SK-N-SH treated with all-trans-retinoic acid at 6 μM for 48 hours (cell line): Measurements from ENCODE around the gene GRIK1.

Experiments
- ARNTL ChIP-seq: fragments of 450-650 bp; formaldehyde crosslinking; IDR thresholded peaks from 2 replicates; pipeline ENCODE4 v1.5.0; 2020; ENCODE audit warnings: low read depth, mild to moderate bottlenecking, moderate library complexity, borderline replicate concordance
- BACH2 ChIP-seq: fragments of 250-450 bp; sonication (Bioruptor Pico); IDR thresholded peaks from 2 replicates; pipeline ENCODE4 v1.9.0; 2021; ENCODE audit warnings: mild to moderate bottlenecking, borderline replicate concordance
- CREB5 ChIP-seq: fragments of 250-450 bp; sonication (Bioruptor Pico); IDR thresholded peaks from 2 replicates; pipeline ENCODE4 v1.5.1; 2020; ENCODE audit warnings: low read depth, mild to moderate bottlenecking, moderate library complexity
- CSDC2 ChIP-seq: fragments of 250-450 bp; sonication (Bioruptor Pico); IDR thresholded peaks from 2 replicates; pipeline ENCODE4 v1.5.0; 2020; ENCODE audit warnings: mild to moderate bottlenecking, moderate library complexity
- ESRRG ChIP-seq: fragments of 250-450 bp; sonication (Bioruptor Pico); IDR thresholded peaks from 2 replicates; pipeline ENCODE4 v1.6.1; 2021; ENCODE audit warnings: mild to moderate bottlenecking
- OSR1 ChIP-seq: fragments of 250-450 bp; sonication (Bioruptor Pico); IDR thresholded peaks from 2 replicates; pipeline ENCODE4 v1.8.0; 2022; ENCODE audit warnings: moderate library complexity, mild to moderate bottlenecking, inconsistent platforms
- PATZ1 ChIP-seq: fragments of 250-450 bp; sonication (Bioruptor Pico); IDR thresholded peaks from 2 replicates; pipeline ENCODE4 v1.8.0; 2020; ENCODE audit warnings: mild to moderate bottlenecking, moderate library complexity, borderline replicate concordance
- RARB ChIP-seq: fragments of 250-450 bp; sonication (Bioruptor Pico); IDR thresholded peaks from 2 replicates; pipeline ENCODE4 v1.8.0; 2021; ENCODE audit warnings: mild to moderate bottlenecking, moderate library complexity
- SNAI2 ChIP-seq: fragments of 250-450 bp; sonication (Bioruptor Pico); IDR thresholded peaks from 2 replicates; pipeline ENCODE4 v1.5.0; 2020; ENCODE audit warnings: mild to moderate bottlenecking, moderate library complexity
- TCF4 ChIP-seq: fragments of 250-450 bp; sonication (Bioruptor Pico); IDR thresholded peaks from 2 replicates; pipeline ENCODE4 v1.8.0; 2021; ENCODE audit warnings: mild to moderate bottlenecking, moderate library complexity, borderline replicate concordance
- TOX ChIP-seq: fragments of 250-450 bp; sonication (Bioruptor Pico); IDR thresholded peaks from 2 replicates; pipeline ENCODE4 v1.8.0; 2021; ENCODE audit warnings: mild to moderate bottlenecking, moderate library complexity, borderline replicate concordance
- ZFP30 ChIP-seq: fragments of 450-650 bp; formaldehyde crosslinking; IDR thresholded peaks from 2 replicates; pipeline ENCODE4 v1.5.0; 2022; ENCODE audit warnings: mild to moderate bottlenecking, moderate library complexity
- ZNF565 ChIP-seq: fragments of 450-650 bp; formaldehyde crosslinking; conservative IDR thresholded peaks from 2 replicates; pipeline ENCODE4 v1.5.0; 2020; ENCODE audit warnings: low read depth, mild to moderate bottlenecking, moderate library complexity
- TF ChIP-seq, protein P1 (sequence below): fragments of 250-450 bp; sonication (Bioruptor Pico); IDR thresholded peaks from 2 replicates; pipeline ENCODE4 v1.8.0; 2021; ENCODE audit warnings: low read depth, mild to moderate bottlenecking, moderate library complexity, borderline replicate concordance

- TF ChIP-seq RARB (CRISPR knock-in tag) (no peak), SNAI2 (CRISPR knock-in tag) (no peak), ZNF565 (CRISPR knock-in tag) (no peak), OSR1 (no peak), CREB5 (no peak), TOX (CRISPR knock-in tag) (no peak), ZFP30 (CRISPR knock-in tag) (no peak), CSDC2 (no peak), BACH2 (no peak), ARNTL (CRISPR knock-in tag) (no peak), PATZ1 (CRISPR knock-in tag) (no peak), TCF4 (CRISPR knock-in tag) (no peak), ESRRG (CRISPR knock-in tag) (no peak)
- TF ChIP-seq, protein P1, sequence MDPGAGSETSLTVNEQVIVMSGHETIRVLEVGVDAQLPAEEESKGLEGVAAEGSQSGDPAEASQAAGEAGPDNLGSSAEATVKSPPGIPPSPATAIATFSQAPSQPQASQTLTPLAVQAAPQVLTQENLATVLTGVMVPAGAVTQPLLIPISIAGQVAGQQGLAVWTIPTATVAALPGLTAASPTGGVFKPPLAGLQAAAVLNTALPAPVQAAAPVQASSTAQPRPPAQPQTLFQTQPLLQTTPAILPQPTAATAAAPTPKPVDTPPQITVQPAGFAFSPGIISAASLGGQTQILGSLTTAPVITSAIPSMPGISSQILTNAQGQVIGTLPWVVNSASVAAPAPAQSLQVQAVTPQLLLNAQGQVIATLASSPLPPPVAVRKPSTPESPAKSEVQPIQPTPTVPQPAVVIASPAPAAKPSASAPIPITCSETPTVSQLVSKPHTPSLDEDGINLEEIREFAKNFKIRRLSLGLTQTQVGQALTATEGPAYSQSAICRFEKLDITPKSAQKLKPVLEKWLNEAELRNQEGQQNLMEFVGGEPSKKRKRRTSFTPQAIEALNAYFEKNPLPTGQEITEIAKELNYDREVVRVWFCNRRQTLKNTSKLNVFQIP (CRISPR knock-in tag) = no peak
Observed at GRCh38 chr21:29585462-29585861, 354.3 kb downstream of the GRIK1 start.
